DOHH2 (cell line): ENCODE measurements around the gene FGG.

Experiments used
- H3F3A ChIP-seq: fragments of 200-600 bp; sonication (generic), shearing (Covaris generic); 2 replicates; pipeline ENCODE4 v1.6.0; 2016; ENCODE audit warnings: antibody characterized with exemption, mild to moderate bottlenecking; ENCODE audit not compliant: control insufficient read depth, insufficient read depth
- H3K27ac ChIP-seq: fragments of 200-600 bp; sonication (generic); 2 replicates; pipeline ENCODE4 v1.5.1; 2014; ENCODE audit warnings: low read depth, mild to moderate bottlenecking, low read length, moderate library complexity
- H3K27me3 ChIP-seq: fragments of 200-600 bp; sonication (generic); 2 replicates; pipeline ENCODE4 v1.6.1; 2014; ENCODE audit warnings: mild to moderate bottlenecking, low read length, mixed read lengths; ENCODE audit not compliant: control insufficient read depth
- H3K36me3 ChIP-seq: fragments of 200-600 bp; sonication (generic); 2 replicates; pipeline ENCODE4 v1.6.1; 2014; ENCODE audit warnings: mild to moderate bottlenecking, low read length, moderate library complexity, mixed read lengths; ENCODE audit not compliant: control insufficient read depth
- H3K4me1 ChIP-seq: fragments of 200-600 bp; sonication (generic); 2 replicates; pipeline ENCODE4 v1.6.1; 2014; ENCODE audit warnings: mild to moderate bottlenecking, low read length, mixed read lengths; ENCODE audit not compliant: control insufficient read depth
- H3K4me2 ChIP-seq: fragments of 200-600 bp; sonication (generic); 2 replicates; pipeline ENCODE4 v1.6.0; 2014; ENCODE audit warnings: mild to moderate bottlenecking, low read length, moderate library complexity
- H3K4me3 ChIP-seq: fragments of 200-600 bp; sonication (generic); 2 replicates; pipeline ENCODE4 v1.5.1; 2014; ENCODE audit warnings: mild to moderate bottlenecking, low read length, mixed read lengths
- H3K79me2 ChIP-seq: fragments of 200-600 bp; sonication (generic); 2 replicates; pipeline ENCODE4 v1.6.1; 2014; ENCODE audit warnings: mild to moderate bottlenecking, low read length, mixed read lengths; ENCODE audit not compliant: control insufficient read depth
- H3K9me2 ChIP-seq: fragments of 200-600 bp; sonication (generic); replicated peaks from 2 replicates; pipeline ENCODE4 v1.6.1; 2014; ENCODE audit warnings: mild to moderate bottlenecking, low read length, mixed read lengths; ENCODE audit not compliant: control insufficient read depth
- H3K9me3 ChIP-seq: fragments of 200-600 bp; sonication (generic); 2 replicates; pipeline ENCODE4 v1.6.1; 2014; ENCODE audit warnings: antibody characterized with exemption, low read length, mixed read lengths; ENCODE audit not compliant: control insufficient read depth, insufficient read depth
- H4K20me1 ChIP-seq: fragments of 200-600 bp; sonication (generic); 2 replicates; pipeline ENCODE4 v1.6.0; 2014; ENCODE audit warnings: low read depth, mild to moderate bottlenecking, antibody characterized with exemption, low read length, moderate library complexity; ENCODE audit not compliant: control insufficient read depth, insufficient read depth
- CTCF ChIP-seq: fragments of 200-600 bp; sonication (generic); IDR thresholded peaks from one replicate; pipeline ENCODE4 v1.5.1; 2014; ENCODE audit warnings: antibody characterized with exemption, mild to moderate bottlenecking, low read depth, low read length; ENCODE audit not compliant: poor library complexity, severe bottlenecking
- EZH2phosphoT487 ChIP-seq: fragments of 200-600 bp; sonication (generic); IDR thresholded peaks from 2 replicates; pipeline ENCODE4 v1.6.1; 2017; ENCODE audit warnings: borderline replicate concordance, mild to moderate bottlenecking, antibody characterized with exemption, low read length, moderate library complexity, mixed read lengths

The FGG gene

GRCh38 chr4:154562697-154563254 is 49.7 kb downstream of the FGG start, which contains the start of gene FGB:
Gene FGB (plus strand): TSS chr4:154563011. CDS start chr4:154563019, 8 bp downstream.
- Histone ChIP-seq H3K79me2 (no peaks in the 10 kb centered on the region), H3K36me3 (no peaks in the 10 kb centered on the region), H3F3A (no peaks in the 10 kb centered on the region), H3K4me2 (no peak within 1 kb of the TSS), H3K27ac (no peak within 1 kb of the TSS), H3K9me3 (no peaks in the 10 kb centered on the region), H3K9me2 (no peaks in the 10 kb centered on the region), H3K27me3 (no peaks in the 10 kb centered on the region; the same call in 1 of the 2 replicates), H3K4me1 (no peaks in the 10 kb centered on the region), H3K4me3 (no peak within 1 kb of the TSS), H4K20me1 (no peaks in the 10 kb centered on the region)
- no peak for TF ChIP-seq CTCF
- no peak for TF ChIP-seq EZH2phosphoT487

- H3K9me2 ChIP-seq, result no peaks in the 10 kb centered on the region
- H3K27ac ChIP-seq, result no peak overlapping the region
- H3K36me3 ChIP-seq, result no peaks in the 10 kb centered on the region
- H3K9me3 ChIP-seq, result no peaks in the 10 kb centered on the region
- no peaks in the 10 kb centered on the region for H4K20me1 ChIP-seq
- H3K4me2 ChIP-seq, result no peak overlapping the region
- H3K79me2 ChIP-seq, result no peaks in the 10 kb centered on the region
- no peak overlapping the region for H3K4me3 ChIP-seq
- no peaks in the 10 kb centered on the region for H3F3A ChIP-seq
- no peak for TF ChIP-seq CTCF
- no peak for TF ChIP-seq EZH2phosphoT487
- no peaks in the 10 kb centered on the region for H3K27me3 ChIP-seq
- no peaks in the 10 kb centered on the region for H3K4me1 ChIP-seq
Measured at GRCh38 chr4:154560824-154561231, 51.6 kb downstream of the FGG start.

DNA sequence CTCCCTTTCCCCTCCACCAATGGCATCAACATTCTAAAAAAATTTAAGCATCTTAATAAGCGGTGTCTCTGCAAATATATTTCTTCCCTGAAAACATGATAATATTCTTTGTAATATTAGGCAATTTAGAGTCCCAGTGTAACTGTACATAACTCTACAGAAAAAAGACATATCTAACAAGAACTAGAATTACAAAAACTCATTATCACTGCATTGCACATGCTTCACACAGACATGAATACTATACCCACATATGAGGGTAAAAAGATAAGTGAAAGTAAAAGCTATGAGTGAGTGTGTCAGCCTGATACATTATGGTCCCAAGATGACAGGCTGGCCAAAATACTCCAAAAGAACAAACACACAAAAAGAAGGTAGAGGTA is 52.0 kb downstream of the FGG start:
- H3F3A ChIP-seq, result no peaks in the 10 kb centered on the region
- H3K4me2 ChIP-seq, result no peak overlapping the region
- no peak overlapping the region for H3K27ac ChIP-seq
- no peaks in the 10 kb centered on the region for H4K20me1 ChIP-seq
- no peaks in the 10 kb centered on the region for H3K79me2 ChIP-seq
- TF ChIP-seq EZH2phosphoT487 (no peak), CTCF (no peak)
- no peaks in the 10 kb centered on the region for H3K4me1 ChIP-seq
- H3K4me3 ChIP-seq, result no peak overlapping the region
- no peaks in the 10 kb centered on the region for H3K9me2 ChIP-seq
- H3K27me3 ChIP-seq, result no peaks in the 10 kb centered on the region
- no peaks in the 10 kb centered on the region for H3K9me3 ChIP-seq
- no peaks in the 10 kb centered on the region for H3K36me3 ChIP-seq
